ENCODE measurements around the gene DST. TPM values are rescaled to one million over a fixed set of nuclear protein-coding genes. Genes with fewer than 3 reads are reported as not detected.

Gene DST
- total and polyA plus RNA-seq, 2 donors (not counting 1 experiment from before 2014, with no cell fraction given), result 1.5 to 1.9 TPM

DNA sequence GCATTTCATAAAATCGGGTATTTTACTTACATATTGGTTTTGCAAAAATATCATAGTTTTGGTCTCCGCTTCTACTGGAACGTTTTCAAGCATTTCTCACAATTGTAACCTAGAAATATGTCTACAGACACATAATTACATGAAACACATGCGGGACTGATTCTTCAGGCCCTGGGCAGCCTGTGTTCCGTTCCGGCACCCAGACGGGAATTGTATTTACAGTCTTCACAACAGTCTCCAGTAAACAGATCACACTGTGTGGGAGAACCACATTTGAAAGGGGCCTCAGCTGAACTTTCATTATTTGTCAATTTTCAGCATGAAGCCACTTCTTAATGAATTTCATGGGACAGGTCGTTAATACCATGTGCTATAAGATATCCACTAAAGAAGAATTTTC, 196.9 kb downstream of the DST start:
- Histone ChIP-seq H3K27ac (ENCODE audit: low read length in 2 of 2) (no peak overlapping the region), H3K9me3 (ENCODE audit: control extremely low read depth in 1 of 3, control insufficient read depth in 2 of 3, insufficient read depth in 1 of 3, low read length in 2 of 3) (no peaks in the 10 kb centered on the region), H3K4me3 (ENCODE audit: control extremely low read depth in 1 of 5, extremely low read depth in 1 of 5, insufficient read depth in 1 of 5, low read depth in 2 of 5, low read length in 4 of 5) (no peak overlapping the region), H4K20me1 (ENCODE audit: control insufficient read depth, insufficient read depth, low read length, poor library complexity, severe bottlenecking) (no peaks in the 10 kb centered on the region), H3K27me3 (replicated peaks in 1 of 4; ENCODE audit: control extremely low read depth in 1 of 4, control insufficient read depth in 3 of 4, insufficient read depth in 4 of 4, low read length in 3 of 4) (no peaks in the 10 kb centered on the region), H2AFZ (ENCODE audit: insufficient read depth, low read depth, low read length, poor library complexity, severe bottlenecking) (no peak overlapping the region), H3K9ac (ENCODE audit: low read length) (no peak overlapping the region), H3K36me3 (replicated peaks in 1 of 2; ENCODE audit: control extremely low read depth in 1 of 2, control insufficient read depth in 1 of 2, extremely low read depth in 1 of 2, insufficient read depth in 2 of 2, low read length in 1 of 2) (no peaks in the 10 kb centered on the region), H3K4me2 (replicated peaks; ENCODE audit: low read depth, low read length, poor library complexity, severe bottlenecking) (no peak overlapping the region), H3K4me1 (ENCODE audit: control insufficient read depth in 2 of 2, insufficient read depth in 2 of 2, low read length in 2 of 2) (no peaks in the 10 kb centered on the region), H3K79me2 (ENCODE audit: control insufficient read depth, insufficient read depth, low read length) (no peaks in the 10 kb centered on the region)
- TF ChIP-seq CTCF (IDR thresholded peaks at IDR 0.05), result no peak
- TF ChIP-seq EZH2 (IDR thresholded peaks at IDR 0.05; ENCODE audit: borderline replicate concordance, insufficient read depth, low read depth, low read length, poor library complexity, severe bottlenecking), result no peak
- intact Hi-C loops (cut with micrococcal nuclease), result no loop called here
- Mint-ChIP-seq H3K4me3 (no peak overlapping the region), H3K4me1 (no peaks in the 10 kb centered on the region), H3K27ac (no peak overlapping the region), H3K9me3 (ENCODE audit: insufficient read depth) (no peaks in the 10 kb centered on the region), H3K27me3 (no peaks in the 10 kb centered on the region)
- 100% methylated on average over 3 of the region's 8 CpGs for WGBS (ENCODE audit: insufficient coverage)
- CTCF ChIA-PET, result no interaction called here
- no peak for DNase-seq
- ATAC-seq (ENCODE audit: low read depth), result no peak
- POLR2A ChIA-PET, result no interaction called here

DNA sequence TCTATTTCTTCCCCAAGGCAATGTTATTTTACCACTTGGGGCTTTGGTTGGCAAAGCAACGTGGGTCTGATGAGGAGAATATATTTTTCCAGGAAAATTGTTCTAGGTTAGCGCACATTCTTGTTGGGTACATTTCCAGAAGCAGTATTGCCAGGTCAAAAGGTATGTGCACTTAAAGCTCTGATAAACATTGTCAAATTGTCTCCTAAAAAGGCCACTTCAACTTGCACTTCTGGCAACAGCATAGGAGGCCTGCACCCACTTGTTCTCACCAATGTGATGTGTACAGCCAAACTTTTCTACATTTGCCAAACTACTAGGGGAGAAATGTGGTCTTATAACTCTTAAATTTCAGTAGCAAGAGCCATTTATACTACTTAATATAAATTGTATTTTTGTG, 197.8 kb downstream of the DST start:
- POLR2A ChIA-PET, result no interaction called here

More for the DNA sequence above, 197.8 kb downstream of the DST start:
- no peaks in the 10 kb centered on the region for H3K9me3 Mint-ChIP-seq (ENCODE audit: insufficient read depth)
- H3K79me2 ChIP-seq (ENCODE audit: control insufficient read depth, insufficient read depth, low read length), result no peaks in the 10 kb centered on the region
- no peak overlapping the region for H3K4me3 ChIP-seq (ENCODE audit: control extremely low read depth in 1 of 5, extremely low read depth in 1 of 5, insufficient read depth in 1 of 5, low read depth in 2 of 5, low read length in 4 of 5)
- TF ChIP-seq EZH2 (IDR thresholded peaks at IDR 0.05; ENCODE audit: borderline replicate concordance, insufficient read depth, low read depth, low read length, poor library complexity, severe bottlenecking) (no peak), CTCF (IDR thresholded peaks at IDR 0.05) (no peak)
- H3K36me3 ChIP-seq (replicated peaks in 1 of 2; ENCODE audit: control extremely low read depth in 1 of 2, control insufficient read depth in 1 of 2, extremely low read depth in 1 of 2, insufficient read depth in 2 of 2, low read length in 1 of 2), result no peaks in the 10 kb centered on the region
- no peaks in the 10 kb centered on the region for H4K20me1 ChIP-seq (ENCODE audit: control insufficient read depth, insufficient read depth, low read length, poor library complexity, severe bottlenecking)
- WGBS (ENCODE audit: insufficient coverage), result 100% methylated on average over 1 of the region's 2 CpGs
- H3K27me3 Mint-ChIP-seq, result no peaks in the 10 kb centered on the region
- no peak overlapping the region for H2AFZ ChIP-seq (ENCODE audit: insufficient read depth, low read depth, low read length, poor library complexity, severe bottlenecking)
- H3K4me1 ChIP-seq (ENCODE audit: control insufficient read depth in 2 of 2, insufficient read depth in 2 of 2, low read length in 2 of 2), result no peaks in the 10 kb centered on the region
- no peak overlapping the region for H3K27ac ChIP-seq (ENCODE audit: low read length in 2 of 2)
- no peak overlapping the region for H3K9ac ChIP-seq (ENCODE audit: low read length)
- CTCF ChIA-PET, result no interaction called here
- H3K27ac Mint-ChIP-seq, result no peak overlapping the region
- no peaks in the 10 kb centered on the region for H3K9me3 ChIP-seq (ENCODE audit: control extremely low read depth in 1 of 3, control insufficient read depth in 2 of 3, insufficient read depth in 1 of 3, low read length in 2 of 3)
- no peaks in the 10 kb centered on the region for H3K27me3 ChIP-seq (replicated peaks in 1 of 4; ENCODE audit: control extremely low read depth in 1 of 4, control insufficient read depth in 3 of 4, insufficient read depth in 4 of 4, low read length in 3 of 4)
- H3K4me2 ChIP-seq (replicated peaks; ENCODE audit: low read depth, low read length, poor library complexity, severe bottlenecking), result no peak overlapping the region
- H3K4me1 Mint-ChIP-seq, result no peaks in the 10 kb centered on the region
- no peak for DNase-seq
- H3K4me3 Mint-ChIP-seq, result no peak overlapping the region
- no peak for ATAC-seq (ENCODE audit: low read depth)
- intact Hi-C loops (cut with micrococcal nuclease), result no loop called here

Data from B cell (primary cell).